H9 (cell line): ENCODE measurements around the gene AIFM3. TPM values are rescaled to one million over a fixed set of nuclear protein-coding genes. Genes with fewer than 3 reads are reported as not detected.

ENCODE experiments used
- DNase-seq: peaks from one replicate; pipeline ENCODE4 v3.0.0-alpha.2; 2017
- H2AFZ ChIP-seq: one replicate; pipeline ENCODE4 v1.6.1; 2013; ENCODE audit warnings: mild to moderate bottlenecking, low read length, control low read depth, moderate library complexity
- H2AK5ac ChIP-seq: 2 replicates; pipeline ENCODE4 v1.6.1; 2013; ENCODE audit warnings: low read length, control low read depth, mixed read lengths; ENCODE audit not compliant: insufficient read length
- H2BK120ac ChIP-seq: one replicate; pipeline ENCODE4 v1.6.1; 2013; ENCODE audit warnings: low read depth, mild to moderate bottlenecking, low read length, control low read depth, inconsistent platforms; ENCODE audit not compliant: poor library complexity, severe bottlenecking
- H2BK12ac ChIP-seq: 2 replicates; pipeline ENCODE4 v1.6.1; 2013; ENCODE audit warnings: low read length, control low read depth, mixed read lengths, low read depth; ENCODE audit not compliant: insufficient read length
- H2BK15ac ChIP-seq: 2 replicates; pipeline ENCODE4 v1.6.1; 2013; ENCODE audit warnings: low read depth, low read length, control low read depth
- H2BK20ac ChIP-seq: one replicate; pipeline ENCODE4 v1.6.1; 2013; ENCODE audit warnings: low read depth, mild to moderate bottlenecking, low read length, control low read depth, inconsistent platforms; ENCODE audit not compliant: poor library complexity, severe bottlenecking
- H2BK5ac ChIP-seq: 2 replicates; pipeline ENCODE4 v1.6.1; 2013; ENCODE audit warnings: low read length, control low read depth, mixed read lengths; ENCODE audit not compliant: insufficient read length
- H3K14ac ChIP-seq: 2 replicates; pipeline ENCODE4 v1.6.1; 2013; ENCODE audit warnings: low read length, control low read depth; ENCODE audit not compliant: insufficient read depth
- H3K18ac ChIP-seq: 2 replicates; pipeline ENCODE4 v1.6.1; 2013; ENCODE audit warnings: low read depth, mild to moderate bottlenecking, mixed read lengths, low read length, control low read depth; ENCODE audit not compliant: insufficient read length
- H3K23ac ChIP-seq: 2 replicates; pipeline ENCODE4 v1.6.1; 2013; ENCODE audit warnings: low read length, control low read depth, mixed read lengths, low read depth; ENCODE audit not compliant: insufficient read length
- H3K23me2 ChIP-seq: 2 replicates; pipeline ENCODE4 v1.6.1; 2013; ENCODE audit warnings: low read depth, mild to moderate bottlenecking, mixed read lengths, low read length, control low read depth; ENCODE audit not compliant: insufficient read length, poor library complexity, severe bottlenecking
- H3K27ac ChIP-seq: 2 replicates; pipeline ENCODE4 v1.5.1; 2013; ENCODE audit warnings: low read length, control low read depth, mixed read lengths, low read depth; ENCODE audit not compliant: insufficient read length
- H3K27me3 ChIP-seq: 2 replicates; pipeline ENCODE4 v1.6.1; 2013; ENCODE audit warnings: low read length, control low read depth, inconsistent platforms; ENCODE audit not compliant: insufficient read depth
- H3K4ac ChIP-seq: 2 replicates; pipeline ENCODE4 v1.6.1; 2013; ENCODE audit warnings: low read depth, mild to moderate bottlenecking, control low read depth, inconsistent platforms, low read length, moderate library complexity
- H3K4me1 ChIP-seq: 2 replicates; pipeline ENCODE4 v1.6.1; 2013; ENCODE audit warnings: low read length, control low read depth, inconsistent platforms; ENCODE audit not compliant: insufficient read depth
- H3K4me2 ChIP-seq: 2 replicates; pipeline ENCODE4 v1.6.1; 2013; ENCODE audit warnings: low read length, control low read depth, mixed read lengths; ENCODE audit not compliant: insufficient read length, insufficient read depth
- H3K56ac ChIP-seq: 2 replicates; pipeline ENCODE4 v1.6.1; 2013; ENCODE audit warnings: low read depth, mild to moderate bottlenecking, mixed read lengths, low read length, control low read depth; ENCODE audit not compliant: insufficient read length
- H3K79me1 ChIP-seq: 2 replicates; pipeline ENCODE4 v1.6.1; 2013; ENCODE audit warnings: low read depth, mild to moderate bottlenecking, moderate library complexity, low read length, control low read depth, inconsistent platforms; ENCODE audit not compliant: insufficient read depth, poor library complexity, severe bottlenecking
- H3K79me2 ChIP-seq: 2 replicates; pipeline ENCODE4 v1.6.1; 2013; ENCODE audit warnings: low read length, control low read depth, inconsistent platforms; ENCODE audit not compliant: insufficient read depth
- H3K9ac ChIP-seq: 2 replicates; pipeline ENCODE4 v1.6.1; 2013; ENCODE audit warnings: low read length, control low read depth, mixed read lengths; ENCODE audit not compliant: insufficient read length; ENCODE audit errors: extremely low read depth
- H3K9me3 ChIP-seq: one replicate; pipeline ENCODE4 v1.6.1; 2013; ENCODE audit warnings: low read depth, low read length, inconsistent platforms; ENCODE audit not compliant: control insufficient read depth
- H3T11ph ChIP-seq: one replicate; pipeline ENCODE4 v1.6.1; 2013; ENCODE audit warnings: mild to moderate bottlenecking, low read length, control low read depth, inconsistent platforms
- H4K20me1 ChIP-seq: one replicate; pipeline ENCODE4 v1.6.1; 2013; ENCODE audit not compliant: control insufficient read depth, insufficient read length, insufficient read depth
- H4K5ac ChIP-seq: 2 replicates; pipeline ENCODE4 v1.6.1; 2013; ENCODE audit warnings: low read depth, mild to moderate bottlenecking, mixed read lengths, low read length, control low read depth; ENCODE audit not compliant: insufficient read length
- H4K8ac ChIP-seq: replicated peaks from 2 replicates; pipeline ENCODE4 v1.6.1; 2013; ENCODE audit warnings: low read length, control low read depth, mixed read lengths, low read depth; ENCODE audit not compliant: insufficient read length
- H4K91ac ChIP-seq: 2 replicates; pipeline ENCODE4 v1.6.1; 2013; ENCODE audit warnings: low read depth, mild to moderate bottlenecking, moderate library complexity, mixed read lengths, low read length, control low read depth; ENCODE audit not compliant: insufficient read length
- H3K27ac Mint-ChIP-seq, 3 experiments: 2 replicates in 2 of 3; 3 replicates in 1 of 3; pipeline ENCODE4 v1.8.0; 2020 to 2021; ENCODE audit warnings: mixed read lengths in 3 of 3, mild to moderate bottlenecking in 1 of 3, moderate library complexity in 1 of 3
- H3K27me3 Mint-ChIP-seq: 2 replicates; pipeline ENCODE4 v1.8.0; 2021; ENCODE audit warnings: low read depth, mild to moderate bottlenecking, moderate library complexity, mixed read lengths
- H3K36me3 Mint-ChIP-seq, 3 experiments: 2 replicates in 2 of 3; 3 replicates in 1 of 3; pipeline ENCODE4 v1.8.0; 2020 to 2021; ENCODE audit warnings: low read depth in 3 of 3, mixed read lengths in 3 of 3; ENCODE audit not compliant: insufficient read depth in 1 of 3
- H3K4me1 Mint-ChIP-seq, 2 experiments: 2 replicates each; pipeline ENCODE4 v1.8.0; 2020; ENCODE audit warnings: mixed read lengths in 2 of 2
- H3K4me3 Mint-ChIP-seq, 2 experiments: 2 replicates in 1 of 2; 3 replicates in 1 of 2; pipeline ENCODE4 v1.8.0; 2020 to 2021; ENCODE audit warnings: mild to moderate bottlenecking in 2 of 2, mixed read lengths in 2 of 2, moderate library complexity in 1 of 2
- H3K9me3 Mint-ChIP-seq, 2 experiments: 2 replicates in 1 of 2; 3 replicates in 1 of 2; pipeline ENCODE4 v1.8.0; 2020; ENCODE audit warnings: mild to moderate bottlenecking in 2 of 2, mixed read lengths in 2 of 2, moderate library complexity in 1 of 2
- CTCF ChIP-seq: fragments of 200-600 bp; sonication (generic); conservative IDR thresholded peaks from 3 replicates; pipeline ENCODE4 v1.8.0; 2021; ENCODE audit warnings: antibody characterized with exemption, mild to moderate bottlenecking
- WGBS: extraction: QIAGEN DNeasy Blood & Tissue Kit; methylation state at CpG from one replicate; pipeline ENCODE4 v1.1.7; 2013; ENCODE audit warnings: missing lambda C conversion rate, low lambda C conversion rate, mixed read lengths; ENCODE audit not compliant: insufficient read length; ENCODE audit errors: extremely low coverage; 5-methylcytosine and 5-hydroxymethylcytosine counted together
- total RNA-seq: library from RNA; stranded (reverse); gene quantifications from 2 replicates; pipeline ENCODE4 v1.2.1, GENCODE V29; 2021

AIFM3 gene
- total RNA-seq, 1 experiment from 2014 or later, result 1.9 TPM

DNA sequence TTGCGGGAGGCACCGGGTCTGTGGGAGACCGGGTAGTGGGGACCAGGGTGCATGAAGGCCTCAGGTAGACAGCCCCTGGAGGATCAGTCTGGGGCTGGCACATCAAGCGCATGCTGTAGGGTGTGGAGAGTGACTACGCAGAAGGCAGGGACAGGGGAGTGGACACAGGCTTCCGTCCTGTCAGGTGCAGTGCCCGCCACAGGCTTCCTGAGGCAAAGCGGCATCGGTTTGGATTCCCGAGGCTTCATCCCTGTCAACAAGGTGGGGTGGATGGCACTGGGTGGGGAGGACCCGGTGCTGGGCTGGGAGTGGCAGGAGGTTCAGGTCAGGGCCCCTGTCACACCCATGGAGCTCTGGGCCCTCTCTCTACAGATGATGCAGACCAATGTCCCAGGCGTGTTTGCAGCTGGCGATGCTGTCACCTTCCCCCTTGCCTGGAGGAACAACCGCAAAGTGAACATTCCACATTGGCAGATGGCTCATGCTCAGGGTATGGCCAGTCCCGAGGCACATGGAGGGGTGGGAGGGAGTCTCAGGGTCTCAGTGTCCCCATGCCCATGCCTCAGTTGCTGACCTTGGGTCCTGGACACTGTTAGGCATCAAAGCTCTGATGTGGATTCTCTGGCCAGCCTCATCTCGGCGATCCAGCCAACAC is 10.6 kb downstream of the AIFM3 start:
- Histone ChIP-seq H3T11ph (no peak overlapping the region), H2BK20ac (no peak overlapping the region), H3K9me3 (no peaks in the 10 kb centered on the region), H4K8ac (no peak overlapping the region), H3K9ac (no peak overlapping the region), H3K18ac (no peak overlapping the region), H3K79me2 (no peaks in the 10 kb centered on the region), H2AFZ (no peak overlapping the region), H3K4ac (no peak overlapping the region), H3K27ac (no peak overlapping the region), H2BK120ac (no peak overlapping the region), H3K23ac (no peak overlapping the region), H3K4me1 (no peaks in the 10 kb centered on the region), H4K5ac (no peak overlapping the region), H2BK15ac (no peak overlapping the region), H3K79me1 (no peaks in the 10 kb centered on the region), H4K20me1 (no peaks in the 10 kb centered on the region), H3K14ac (no peak overlapping the region), H4K91ac (no peak overlapping the region), H2BK5ac (no peak overlapping the region), H3K4me2 (no peak overlapping the region), H3K56ac (no peak overlapping the region), H3K23me2 (peaks cover 11% of the 10 kb centered on the region), H2AK5ac (no peak overlapping the region), H3K27me3 (no peaks in the 10 kb centered on the region; the same call in 1 of the 2 replicates), H2BK12ac (no peak overlapping the region)
- no peak overlapping the region for H3K27ac Mint-ChIP-seq
- H3K9me3 Mint-ChIP-seq, result peaks cover 13 to 15% of the 10 kb centered on the region in 2 experiments
- peaks cover 72% of the 10 kb centered on the region for H3K27me3 Mint-ChIP-seq
- no peak for TF ChIP-seq CTCF
- H3K4me1 Mint-ChIP-seq, result peaks cover 27 to 31% of the 10 kb centered on the region in 2 experiments
- H3K36me3 Mint-ChIP-seq, result peaks cover 0 to 8% (median 4%) of the 10 kb centered on the region in 3 experiments; a peak in 4 of 7 replicates
- WGBS, result no CpG with 5 or more reads among the region's 17 CpGs
- no peak for DNase-seq
- H3K4me3 Mint-ChIP-seq, result no peak overlapping the region
